NK-92 treated with Interleukin-12 subunit alpha and Interleukin-12 subunit beta, amount 100 ng/mL, for 24 hours (cell line): ENCODE data around the gene HES5.
"Not testable (repeated sequence)": the region's sequence is repeated elsewhere in the genome, so short reads cannot be mapped to it uniquely, and the experiment has no call there.

Source experiments
- DNase-seq: peaks from one replicate; lab custom pipeline; 2025; lab: John Stamatoyannopoulos, UW

HES5 gene

DNA sequence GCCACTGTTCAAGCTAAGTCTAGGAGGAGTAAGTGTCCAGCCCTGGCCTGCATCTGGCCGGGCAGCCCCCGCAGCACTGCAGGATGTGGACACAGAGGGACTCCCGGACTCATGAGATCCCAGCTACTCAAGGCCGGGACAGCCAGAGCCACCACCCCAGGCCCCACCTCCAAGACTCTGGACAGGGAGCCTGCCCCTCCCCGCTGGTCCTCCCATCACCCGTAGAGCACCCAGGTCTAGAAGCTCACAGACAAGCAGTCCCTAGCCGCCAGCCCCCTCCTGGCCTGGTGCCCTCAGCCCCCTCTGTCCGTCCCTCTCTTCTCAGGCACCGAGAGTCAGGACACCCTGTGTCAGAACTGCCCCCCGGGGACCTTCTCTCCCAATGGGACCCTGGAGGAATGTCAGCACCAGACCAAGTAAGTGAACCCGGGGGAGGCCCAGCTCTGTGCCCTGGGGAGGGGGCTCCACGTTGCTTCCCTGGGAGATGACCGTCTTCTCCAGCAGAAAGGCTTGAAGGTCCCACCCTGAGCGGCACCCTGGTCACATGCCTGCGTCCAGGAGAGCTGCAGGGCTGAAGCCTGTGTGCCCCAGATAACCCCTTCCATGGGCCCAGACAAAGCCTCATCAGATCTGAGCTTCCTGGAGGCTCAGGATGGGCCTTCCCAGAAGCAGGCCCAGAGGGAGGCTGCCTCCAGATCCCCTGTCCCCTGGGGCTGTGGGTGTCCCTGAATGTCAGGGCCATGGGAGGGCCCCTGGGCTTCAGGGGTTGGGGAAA is 30.4 kb upstream of the HES5 start:
- DNase-seq: no peak

GRCh38 chr1:2559509-2560298 is 29.6 kb upstream of the HES5 start:
- no peak for DNase-seq

GRCh38 chr1:2558861-2559260 is 28.8 kb upstream of the HES5 start:
- no peak for DNase-seq

DNA sequence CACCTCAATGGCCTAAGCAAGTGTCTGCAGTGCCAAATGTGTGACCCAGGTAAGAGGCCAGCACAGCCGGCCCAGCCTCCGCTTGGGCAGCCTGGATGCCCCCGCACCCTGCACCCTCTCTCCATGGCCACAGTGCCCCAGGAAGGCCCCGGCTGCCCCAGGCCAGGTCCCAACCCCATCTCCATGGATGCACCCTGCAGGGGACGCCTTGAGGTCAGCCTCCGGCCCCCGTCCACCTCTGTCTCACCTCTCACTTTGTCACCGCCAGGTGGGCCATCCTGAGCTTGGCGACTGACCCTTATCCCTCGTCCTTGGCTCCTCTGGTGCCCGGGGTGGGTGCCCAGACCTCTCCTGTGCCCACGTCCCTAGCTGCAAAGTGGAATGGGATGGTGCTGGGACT is 28.4 kb upstream of the HES5 start:
- DNase-seq: no peak

DNA sequence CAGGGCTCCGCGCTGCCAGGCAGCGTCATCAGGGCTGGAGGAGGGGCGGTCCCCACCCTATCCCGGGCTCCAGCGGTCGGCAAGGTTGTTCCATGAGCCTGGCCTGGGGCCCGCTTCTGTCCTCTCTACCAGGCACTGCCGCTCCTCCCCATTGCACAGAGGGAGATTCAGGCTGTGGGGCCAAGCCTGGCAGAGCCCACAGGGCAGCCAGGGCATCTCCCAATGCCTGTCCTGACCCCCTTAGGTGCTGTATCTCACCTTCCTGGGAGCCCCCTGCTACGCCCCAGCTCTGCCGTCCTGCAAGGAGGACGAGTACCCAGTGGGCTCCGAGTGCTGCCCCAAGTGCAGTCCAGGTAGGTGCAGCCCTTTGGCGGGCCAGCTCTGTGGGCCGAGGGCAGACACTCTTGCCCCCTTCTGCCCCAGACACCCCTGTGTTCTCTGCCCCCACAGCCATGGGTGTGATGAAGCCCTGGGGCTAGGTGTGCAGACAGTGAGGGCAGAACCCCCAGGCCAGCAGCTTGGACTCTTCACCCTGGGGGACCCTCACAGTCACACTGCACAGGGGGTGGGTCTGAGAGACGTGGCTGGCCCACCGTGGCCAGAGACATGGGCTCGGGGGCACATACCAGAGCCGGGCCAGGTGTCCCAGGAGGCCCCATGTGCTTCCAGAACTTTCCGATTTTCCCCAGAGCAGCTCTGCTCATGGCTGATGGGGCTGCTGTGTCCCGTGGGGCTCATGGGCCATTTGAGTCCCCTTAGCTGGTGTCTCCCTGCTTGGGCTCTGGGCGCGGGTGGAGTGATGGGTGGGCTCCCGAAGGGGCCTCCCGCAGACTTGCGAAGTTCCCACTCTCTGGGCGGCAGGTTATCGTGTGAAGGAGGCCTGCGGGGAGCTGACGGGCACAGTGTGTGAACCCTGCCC is 27.7 kb upstream of the HES5 start:
- DNase-seq: no peak

DNA sequence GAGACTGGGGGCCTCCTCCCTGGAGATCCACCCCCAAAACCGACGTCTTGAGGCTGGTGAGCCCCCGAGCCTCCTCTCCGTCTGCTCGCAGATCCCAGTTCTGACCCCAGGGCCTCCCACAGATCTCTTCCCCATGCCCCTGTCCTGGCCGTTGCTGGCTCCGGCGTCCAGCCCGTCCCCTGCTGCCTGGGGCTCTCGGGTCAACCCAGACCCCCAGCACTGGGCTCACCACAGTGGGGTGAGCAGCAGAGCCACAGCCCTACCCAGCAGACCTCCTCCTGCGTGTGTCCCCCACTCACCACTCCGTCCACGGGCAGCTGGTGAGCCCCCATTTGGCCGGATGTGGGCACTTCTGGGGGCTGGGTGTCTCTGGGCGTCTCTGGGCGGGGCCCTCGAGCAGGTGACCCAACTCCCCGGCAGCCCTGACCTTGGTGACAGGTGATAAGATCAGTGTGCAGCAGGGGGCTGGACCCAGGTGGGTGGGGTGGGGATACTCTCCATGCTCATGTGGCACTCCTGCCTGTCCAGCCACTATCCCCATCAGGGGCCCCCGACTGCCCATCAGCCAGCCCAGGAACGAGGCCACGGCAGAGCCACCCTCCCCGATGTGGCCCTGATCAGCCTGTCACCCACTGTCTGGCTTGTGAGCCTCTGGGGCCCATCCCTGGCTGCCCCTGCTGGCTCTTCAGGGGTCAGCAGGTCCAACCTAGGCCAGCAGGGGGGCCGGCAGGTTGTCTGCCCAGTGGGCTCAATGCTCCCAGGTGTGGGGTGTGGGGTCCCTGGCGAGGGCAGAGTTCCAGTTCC is 26.8 kb upstream of the HES5 start:
- peak; percentile 69 for DNase-seq

DNA sequence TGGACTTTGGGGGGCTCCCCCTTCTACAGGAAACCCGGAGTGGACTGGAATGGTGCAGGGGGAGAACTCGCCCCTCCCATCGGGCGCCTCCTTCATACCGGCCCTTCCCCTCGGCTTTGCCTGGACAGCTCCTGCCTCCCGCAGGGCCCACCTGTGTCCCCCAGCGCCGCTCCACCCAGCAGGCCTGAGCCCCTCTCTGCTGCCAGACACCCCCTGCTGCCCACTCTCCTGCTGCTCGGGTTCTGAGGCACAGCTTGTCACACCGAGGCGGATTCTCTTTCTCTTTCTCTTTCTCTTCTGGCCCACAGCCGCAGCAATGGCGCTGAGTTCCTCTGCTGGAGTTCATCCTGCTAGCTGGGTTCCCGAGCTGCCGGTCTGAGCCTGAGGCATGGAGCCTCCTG is 26.2 kb upstream of the HES5 start, which contains the start of gene TNFRSF14:
Gene TNFRSF14, plus strand, starts transcription at position 95 of the 401 bp plus-strand sequence. Its CDS starts 294 bp downstream, at position 389.
- DNase-seq: peak; percentile 57

GRCh38 chr1:2555634-2556276 is 25.7 kb upstream of the HES5 start:
- DNase-seq: peak; percentile 58

- DNase-seq: no peak
Measured at GRCh38 chr1:2554621-2555387, 24.7 kb upstream of the HES5 start.

GRCh38 chr1:2553871-2554620 is 24.0 kb upstream of the HES5 start:
- no peak for DNase-seq

DNA sequence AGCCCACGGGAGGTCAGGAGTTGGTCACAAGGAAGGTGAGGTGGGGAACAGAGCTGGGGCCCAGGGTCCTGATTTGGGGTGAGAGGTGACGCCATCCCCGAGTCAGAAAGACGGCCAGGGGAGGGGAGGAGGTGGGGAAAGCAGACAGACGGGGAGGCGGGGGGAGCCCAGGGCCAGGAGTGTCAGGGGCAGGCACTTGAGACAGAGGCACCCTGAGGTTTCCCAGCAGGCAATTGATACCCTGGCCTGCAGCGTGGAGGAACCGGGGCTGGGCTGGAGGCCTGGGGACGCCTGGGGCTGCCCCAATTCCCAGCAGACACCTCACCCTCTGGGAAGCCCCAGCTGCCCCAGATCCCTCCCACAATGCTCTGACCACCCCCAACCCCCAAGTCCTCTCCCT is 23.0 kb upstream of the HES5 start:
- not testable (repeated sequence) for DNase-seq

- no peak for DNase-seq
Measured at GRCh38 chr1:2552189-2552588, 22.1 kb upstream of the HES5 start.

GRCh38 chr1:2551544-2551943 is 21.5 kb upstream of the HES5 start:
- not testable (repeated sequence) for DNase-seq

- not testable (repeated sequence) for DNase-seq
Measured at GRCh38 chr1:2550309-2550861, 20.3 kb upstream of the HES5 start.

DNA sequence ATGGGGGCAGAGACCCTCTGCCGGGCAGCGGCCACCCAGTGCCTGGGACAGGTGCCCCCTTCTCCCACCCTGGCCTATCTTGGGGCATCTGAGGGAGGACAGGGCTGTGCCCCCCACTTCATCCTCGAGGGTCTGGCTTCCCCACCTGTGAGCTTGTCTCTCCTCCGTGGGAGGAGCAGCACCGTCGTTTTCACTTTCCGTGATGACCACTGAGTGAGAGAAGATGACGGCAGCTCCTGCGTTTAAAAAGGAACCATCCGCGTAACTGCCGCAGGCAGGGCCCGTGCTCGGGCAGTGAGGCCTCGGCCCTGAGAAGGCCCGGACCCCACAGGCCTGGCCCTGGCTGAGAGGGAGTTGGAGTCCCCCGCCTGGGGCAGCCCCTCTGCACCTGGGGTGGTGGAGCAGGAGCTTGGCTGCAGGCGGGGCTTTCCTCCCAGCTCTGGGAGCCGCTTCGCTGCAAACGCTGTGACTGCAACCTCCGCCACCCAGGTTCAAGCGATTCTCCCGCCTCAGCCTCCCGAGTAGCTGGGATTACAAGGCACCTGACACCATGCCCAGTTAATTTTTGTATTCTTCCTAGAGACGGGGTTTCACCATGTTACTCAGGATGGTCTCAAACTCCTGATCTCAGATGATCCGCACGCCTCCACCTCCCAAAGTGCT is 19.4 kb upstream of the HES5 start:
- DNase-seq: not testable (repeated sequence)

- DNase-seq: peak; percentile 72
Measured at GRCh38 chr1:2548068-2548589, 18.1 kb upstream of the HES5 start.

- peak; percentile 55 for DNase-seq
Measured at GRCh38 chr1:2547210-2548067, 17.4 kb upstream of the HES5 start.
